HUES64 (cell line): Measurements from ENCODE around the gene OBI1.

Experiments used
- H3K27ac ChIP-seq: 2 replicates; pipeline ENCODE4 v1.7.0; 2013; ENCODE audit warnings: low read depth, low read length, inconsistent platforms
- H3K27me3 ChIP-seq: 2 replicates; pipeline ENCODE4 v1.6.1; 2013; ENCODE audit warnings: mild to moderate bottlenecking, low read length; ENCODE audit not compliant: insufficient read depth
- H3K36me3 ChIP-seq: 2 replicates; pipeline ENCODE4 v1.6.1; 2013; ENCODE audit warnings: mild to moderate bottlenecking, low read length; ENCODE audit not compliant: insufficient read depth
- H3K4me1 ChIP-seq: 2 replicates; pipeline ENCODE4 v1.6.1; 2013; ENCODE audit warnings: mild to moderate bottlenecking, low read length, moderate library complexity; ENCODE audit not compliant: insufficient read depth
- H3K4me3 ChIP-seq: 2 replicates; pipeline ENCODE4 v1.5.1; 2013; ENCODE audit warnings: mild to moderate bottlenecking, low read length, moderate library complexity
- H3K9ac ChIP-seq: 2 replicates; pipeline ENCODE4 v1.6.1; 2013; ENCODE audit warnings: mild to moderate bottlenecking, low read depth, low read length
- H3K9me3 ChIP-seq: 2 replicates; pipeline ENCODE4 v1.6.1; 2013; ENCODE audit warnings: low read depth, low read length; ENCODE audit not compliant: insufficient read depth
- WGBS: fragments of 150-250, 120-280 bp; methylation state at CpG from one replicate; pipeline ENCODE4 v1.1.7; 2013; ENCODE audit warnings: missing lambda C conversion rate; 5-methylcytosine and 5-hydroxymethylcytosine counted together

The OBI1 gene

DNA sequence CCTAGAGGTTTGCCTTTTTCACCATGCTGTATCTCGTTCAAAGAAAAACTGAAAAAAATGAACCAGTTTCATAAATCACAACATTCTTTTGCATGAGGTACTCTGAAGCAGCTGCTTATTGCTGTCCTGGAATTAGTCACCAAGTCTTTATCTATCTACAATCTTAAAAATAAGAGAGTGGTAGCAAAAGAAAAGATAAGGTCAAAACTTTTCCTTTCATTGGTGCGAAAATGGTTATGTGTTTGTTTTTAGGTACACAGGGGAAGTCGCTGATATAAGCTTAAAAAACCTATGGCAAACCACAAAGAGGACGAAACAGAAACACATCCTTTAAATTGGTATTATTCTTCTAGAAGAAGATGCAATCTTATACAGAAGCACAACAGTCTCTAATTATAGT is 20.7 kb downstream of the OBI1 start:
- Histone ChIP-seq H3K27me3 (no peaks in the 10 kb centered on the region), H3K4me1 (no peaks in the 10 kb centered on the region), H3K9ac (no peak overlapping the region), H3K9me3 (no peaks in the 10 kb centered on the region), H3K27ac (no peak overlapping the region), H3K4me3 (no peak overlapping the region), H3K36me3 (peaks cover 83% of the 10 kb centered on the region)
- whole genome bisulfite sequencing = 86% methylated on average over 3 of the region's 4 CpGs

DNA sequence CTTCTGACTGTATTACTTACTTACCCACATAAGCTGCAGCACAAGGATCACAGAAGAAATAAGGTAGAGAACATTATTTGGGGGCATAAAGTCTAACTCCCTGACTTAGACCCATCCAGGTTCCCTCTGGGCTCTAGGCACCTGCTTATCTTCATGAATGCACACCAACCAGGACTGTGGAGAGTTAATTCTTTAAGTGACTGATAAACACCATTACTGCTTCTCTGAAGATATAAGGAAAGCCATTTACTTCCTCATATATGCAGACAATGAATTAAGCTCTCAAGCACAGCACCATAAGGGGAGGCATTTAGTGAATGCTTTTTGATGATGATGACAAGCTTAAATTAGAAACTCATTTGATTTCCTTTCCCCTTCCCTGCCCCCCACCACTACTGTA is 22.5 kb downstream of the OBI1 start:
- H3K4me1 ChIP-seq = no peaks in the 10 kb centered on the region
- no peak overlapping the region for H3K9ac ChIP-seq
- peaks cover 87% of the 10 kb centered on the region for H3K36me3 ChIP-seq
- H3K27ac ChIP-seq = no peak overlapping the region
- H3K9me3 ChIP-seq = no peaks in the 10 kb centered on the region
- H3K27me3 ChIP-seq = no peaks in the 10 kb centered on the region
- H3K4me3 ChIP-seq = no peak overlapping the region

DNA sequence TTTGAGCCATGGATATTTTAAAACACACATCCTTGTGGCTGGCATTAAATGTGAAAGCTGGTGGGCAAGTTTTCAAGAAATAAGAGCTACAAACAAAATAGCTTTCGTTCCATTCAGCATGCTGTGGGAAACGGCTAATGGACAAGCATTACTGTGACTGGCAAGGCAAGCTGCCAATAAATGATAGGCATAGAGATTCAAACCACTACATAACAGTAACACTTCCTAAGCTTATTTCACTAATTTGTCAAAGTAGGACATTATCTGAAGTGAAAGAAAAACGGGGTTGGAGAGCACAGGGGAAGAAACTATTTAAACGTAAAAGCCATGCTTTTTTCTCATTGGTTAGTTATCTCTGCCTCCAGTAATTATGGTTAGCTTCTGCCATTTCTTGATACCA is 26.0 kb downstream of the OBI1 start:
- H3K4me3 ChIP-seq = no peak overlapping the region
- H3K27me3 ChIP-seq = no peaks in the 10 kb centered on the region
- no peak overlapping the region for H3K27ac ChIP-seq
- H3K9ac ChIP-seq = no peak overlapping the region
- no peaks in the 10 kb centered on the region for H3K9me3 ChIP-seq
- peaks cover 92% of the 10 kb centered on the region for H3K36me3 ChIP-seq
- WGBS = 94% methylated on average over 4 of the region's 4 CpGs
- H3K4me1 ChIP-seq = no peaks in the 10 kb centered on the region

DNA sequence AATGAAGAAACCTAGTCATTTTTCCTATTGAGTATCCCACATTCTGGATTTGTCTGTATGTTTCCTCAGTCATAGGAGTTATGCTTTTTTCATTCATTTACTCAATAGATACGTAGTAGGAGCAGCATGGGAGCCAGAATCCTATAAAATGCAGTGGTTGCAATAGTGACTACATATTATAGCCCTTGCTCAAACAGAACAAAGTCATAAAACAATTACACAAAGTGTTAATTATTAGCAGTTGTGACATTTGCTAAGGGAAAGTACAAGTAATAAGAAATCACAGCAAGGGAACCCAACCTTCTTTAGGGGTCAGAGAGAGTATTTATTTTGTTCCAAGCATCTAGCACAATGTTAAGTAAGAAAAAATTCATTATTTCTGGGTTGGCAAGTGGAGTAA is 27.9 kb downstream of the OBI1 start:
- H3K27me3 ChIP-seq = no peaks in the 10 kb centered on the region
- H3K36me3 ChIP-seq = peaks cover 88% of the 10 kb centered on the region
- no CpG with 5 or more reads among the region's 1 CpG for WGBS
- H3K4me1 ChIP-seq = no peaks in the 10 kb centered on the region
- no peak overlapping the region for H3K4me3 ChIP-seq
- H3K9me3 ChIP-seq = no peaks in the 10 kb centered on the region
- no peak overlapping the region for H3K27ac ChIP-seq
- H3K9ac ChIP-seq = no peak overlapping the region

DNA sequence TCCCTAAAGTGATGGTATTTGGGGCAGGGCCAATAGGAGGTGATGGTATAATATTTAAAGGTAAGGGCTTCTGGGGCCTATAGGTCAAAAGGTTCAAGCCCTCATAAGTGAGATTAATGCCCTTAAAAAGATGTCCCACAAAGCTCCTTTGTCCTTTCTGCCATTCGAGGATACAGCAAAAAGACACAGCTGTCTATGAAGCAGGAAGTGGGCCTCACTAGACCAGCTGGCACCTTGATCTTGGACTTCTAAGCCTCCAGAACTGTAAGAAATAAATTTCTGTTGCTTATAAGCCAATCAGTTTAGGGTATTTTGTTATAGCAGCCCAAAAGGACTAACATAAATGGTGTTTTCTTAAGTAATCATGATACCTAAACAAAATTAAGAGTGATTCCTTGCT is 28.4 kb downstream of the OBI1 start:
- Histone ChIP-seq H3K9me3 (no peaks in the 10 kb centered on the region), H3K27ac (no peak overlapping the region), H3K4me1 (no peaks in the 10 kb centered on the region), H3K4me3 (no peak overlapping the region), H3K36me3 (peaks cover 85% of the 10 kb centered on the region), H3K27me3 (no peaks in the 10 kb centered on the region), H3K9ac (no peak overlapping the region)
- WGBS = 88% methylated on average over 1 of the region's 1 CpG

DNA sequence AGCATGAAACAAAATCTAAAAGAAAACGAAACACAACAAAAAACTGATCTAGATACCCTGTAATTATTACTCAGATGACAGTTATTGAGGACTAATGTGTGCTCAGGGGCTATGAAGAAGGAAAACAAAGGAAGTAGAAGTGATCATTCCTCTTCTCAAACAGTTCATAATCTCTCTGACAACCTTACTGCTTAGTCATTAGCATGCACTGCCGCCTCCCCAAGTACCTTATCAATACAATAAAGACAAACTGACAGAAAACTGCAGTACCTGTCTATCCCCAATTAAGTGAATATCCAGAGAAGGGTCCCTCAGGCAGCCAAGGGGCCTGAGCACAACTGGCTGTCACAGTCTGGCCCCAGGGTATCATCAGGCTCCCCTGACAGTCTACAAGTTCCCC is 33.6 kb downstream of the OBI1 start:
- WGBS = 98% methylated on average over 2 of the region's 2 CpGs

DNA sequence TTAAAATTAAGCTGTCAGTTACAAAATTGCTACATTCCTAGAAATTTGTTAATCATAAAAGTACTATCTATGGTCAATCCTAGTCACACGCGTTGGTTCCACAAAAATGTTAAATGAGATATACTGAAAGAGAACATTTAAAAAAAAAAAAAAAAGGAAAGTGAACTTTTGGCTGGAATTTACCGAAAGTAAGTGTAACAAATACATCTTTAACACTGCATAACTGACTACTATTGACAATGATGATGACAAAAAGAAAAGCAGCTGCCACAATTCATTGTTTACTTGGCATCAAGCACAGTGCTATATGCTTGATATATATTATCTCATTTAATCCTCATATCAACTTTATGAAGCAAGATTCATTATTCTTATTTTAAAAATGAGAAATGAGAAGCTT is 35.8 kb downstream of the OBI1 start:
- Histone ChIP-seq H3K27me3 (no peaks in the 10 kb centered on the region), H3K9ac (no peak overlapping the region), H3K4me3 (no peak overlapping the region), H3K27ac (no peak overlapping the region), H3K36me3 (peaks cover 34% of the 10 kb centered on the region), H3K4me1 (no peaks in the 10 kb centered on the region), H3K9me3 (no peaks in the 10 kb centered on the region)
- WGBS = 100% methylated on average over 1 of the region's 3 CpGs

More for the DNA sequence above, 33.6 kb downstream of the OBI1 start:
- no peak overlapping the region for H3K4me3 ChIP-seq
- H3K4me1 ChIP-seq = no peaks in the 10 kb centered on the region
- H3K27me3 ChIP-seq = no peaks in the 10 kb centered on the region
- no peaks in the 10 kb centered on the region for H3K9me3 ChIP-seq
- H3K36me3 ChIP-seq = peaks cover 55% of the 10 kb centered on the region
- H3K9ac ChIP-seq = no peak overlapping the region
- no peak overlapping the region for H3K27ac ChIP-seq

DNA sequence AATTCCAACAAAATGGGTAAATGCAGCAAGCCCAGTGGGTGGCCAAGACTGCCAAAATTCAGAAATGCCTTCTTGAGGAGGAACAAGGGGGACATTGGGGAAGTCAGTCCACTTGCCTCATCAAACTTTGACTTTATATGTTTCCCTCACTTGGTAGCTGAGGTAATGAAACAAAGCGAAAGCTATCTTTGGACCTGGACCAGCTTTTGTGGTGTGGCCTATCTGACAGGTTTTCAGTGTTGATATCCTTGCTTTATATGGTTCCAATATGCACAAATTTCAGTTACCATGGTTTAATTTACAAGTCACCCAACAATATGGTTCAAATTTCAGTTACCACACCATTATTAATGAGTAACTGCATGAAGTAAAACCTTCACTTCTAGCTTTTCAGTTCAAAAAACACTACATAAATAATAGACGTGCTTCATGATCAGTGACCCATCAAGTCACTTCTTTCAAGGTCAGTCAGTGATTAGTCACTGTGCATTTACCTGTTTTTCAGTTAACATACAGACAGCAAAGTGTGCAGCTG is 38.0 kb downstream of the OBI1 start:
- no peak overlapping the region for H3K27ac ChIP-seq
- H3K9ac ChIP-seq = no peak overlapping the region
- H3K4me3 ChIP-seq = no peak overlapping the region
- WGBS = 94% methylated on average over 2 of the region's 2 CpGs
- H3K9me3 ChIP-seq = no peaks in the 10 kb centered on the region
- no peaks in the 10 kb centered on the region for H3K4me1 ChIP-seq
- H3K36me3 ChIP-seq = peaks cover 37% of the 10 kb centered on the region
- no peaks in the 10 kb centered on the region for H3K27me3 ChIP-seq

DNA sequence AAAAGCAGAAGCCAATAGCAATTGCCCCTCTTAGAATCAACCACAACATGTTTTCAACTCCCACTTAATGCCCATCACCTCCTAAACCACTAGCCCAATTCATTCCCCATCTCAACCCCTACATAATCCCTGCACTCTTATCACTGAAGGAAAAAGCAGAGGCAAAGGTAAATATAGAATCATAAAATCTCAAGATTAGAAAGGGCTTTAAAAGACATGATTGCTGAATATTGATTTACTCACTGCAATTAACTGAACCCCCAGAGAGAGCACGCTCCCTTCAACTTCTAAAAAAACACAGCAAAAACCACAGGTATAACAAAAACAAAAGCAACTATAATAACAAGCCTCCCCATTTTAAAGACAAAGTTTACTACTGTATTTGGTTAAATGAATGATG is 40.5 kb downstream of the OBI1 start:
- H3K4me3 ChIP-seq = no peak overlapping the region
- H3K9ac ChIP-seq = no peak overlapping the region
- no peaks in the 10 kb centered on the region for H3K4me1 ChIP-seq
- no peak overlapping the region for H3K27ac ChIP-seq
- no peaks in the 10 kb centered on the region for H3K27me3 ChIP-seq
- H3K36me3 ChIP-seq = peaks cover 40% of the 10 kb centered on the region
- 94% methylated on average over 1 of the region's 1 CpG for WGBS
- H3K9me3 ChIP-seq = no peaks in the 10 kb centered on the region

DNA sequence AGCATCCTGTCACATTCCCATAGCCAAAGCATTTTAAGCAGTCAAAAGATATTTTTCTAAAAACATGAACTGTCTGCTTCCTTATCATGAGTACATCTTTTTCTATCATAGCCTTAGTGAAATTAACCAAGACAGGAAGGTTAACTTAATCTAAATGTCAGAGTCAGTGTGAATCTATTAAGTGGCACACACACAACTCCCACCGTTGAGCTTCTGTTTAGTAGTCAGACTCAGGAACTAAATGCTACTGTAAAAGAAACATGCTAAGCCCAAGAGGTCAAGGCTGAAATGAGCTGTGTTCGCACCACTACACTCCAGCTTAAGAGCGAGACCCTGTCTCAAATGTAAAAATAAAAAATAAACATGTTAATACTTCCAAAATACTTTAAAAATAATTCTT is 47.9 kb downstream of the OBI1 start:
- Histone ChIP-seq H3K27me3 (peaks cover 69% of the 10 kb centered on the region), H3K27ac (no peak overlapping the region), H3K4me3 (no peak overlapping the region), H3K9ac (no peak overlapping the region), H3K9me3 (no peaks in the 10 kb centered on the region), H3K4me1 (peaks cover 29% of the 10 kb centered on the region), H3K36me3 (peaks cover 15% of the 10 kb centered on the region)
- WGBS = 83% methylated on average over 2 of the region's 3 CpGs

DNA sequence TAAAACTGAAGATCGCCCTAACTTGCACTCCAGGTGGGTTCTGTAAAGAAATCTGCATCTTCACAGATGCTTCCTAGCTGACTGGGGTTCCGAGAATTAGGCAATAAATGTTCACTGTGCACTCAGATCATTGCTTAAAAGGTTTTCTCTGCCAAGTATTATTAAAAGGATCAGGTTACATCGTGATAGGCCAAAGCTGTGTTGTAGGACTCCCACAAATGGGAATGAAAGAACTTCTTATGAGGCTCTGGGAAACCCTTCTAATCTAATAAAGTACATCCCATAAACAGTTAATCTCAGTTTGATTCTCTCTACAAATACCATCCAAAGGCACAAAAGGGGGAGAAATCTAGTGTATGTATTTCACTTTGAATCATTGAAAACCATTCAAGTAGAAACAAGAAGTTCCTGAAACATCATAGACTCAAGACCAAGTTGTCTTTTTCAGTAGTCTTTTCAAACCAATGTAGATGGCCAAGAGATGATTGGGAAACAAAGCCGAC is 48.5 kb downstream of the OBI1 start:
- Histone ChIP-seq H3K27ac (no peak overlapping the region), H3K9ac (no peak overlapping the region), H3K4me3 (no peak overlapping the region), H3K9me3 (no peaks in the 10 kb centered on the region), H3K4me1 (peaks cover 35% of the 10 kb centered on the region), H3K27me3 (peaks cover 75% of the 10 kb centered on the region), H3K36me3 (peaks cover 9% of the 10 kb centered on the region)
- WGBS = 70% methylated on average over 4 of the region's 4 CpGs
